Muscle of leg (tissue), 11 donors: Measurements from ENCODE around the gene GPER1. TPM values are rescaled to one million over a fixed set of nuclear protein-coding genes. Genes with fewer than 3 reads are reported as not detected.

Experiments
- DNase-seq: peaks from one replicate; pipeline ENCODE4 v3.0.0; 2013
- H3K27ac ChIP-seq: one replicate; pipeline ENCODE4 v1.5.1; 2013; ENCODE audit warnings: mild to moderate bottlenecking, low read length, control low read depth
- H3K27me3 ChIP-seq: one replicate; pipeline ENCODE4 v1.6.1; 2013; ENCODE audit warnings: low read length; ENCODE audit not compliant: control insufficient read depth, insufficient read depth
- H3K36me3 ChIP-seq: one replicate; pipeline ENCODE4 v1.6.1; 2013; ENCODE audit warnings: low read length; ENCODE audit not compliant: control insufficient read depth, insufficient read depth
- H3K4me1 ChIP-seq: one replicate; pipeline ENCODE4 v1.6.1; 2013; ENCODE audit warnings: low read length; ENCODE audit not compliant: control insufficient read depth, insufficient read depth
- H3K4me3 ChIP-seq: one replicate; pipeline ENCODE4 v1.5.1; 2013; ENCODE audit warnings: low read length, control low read depth
- H3K9me3 ChIP-seq: replicated peaks from 2 replicates; pipeline ENCODE4 v1.6.1; 2013; ENCODE audit warnings: low read depth, low read length; ENCODE audit not compliant: control insufficient read depth
- WGBS: methylation state at CpG from one replicate; pipeline ENCODE4 v1.1.5; 2013; ENCODE audit warnings: missing lambda C conversion rate; ENCODE audit not compliant: insufficient coverage; 5-methylcytosine and 5-hydroxymethylcytosine counted together
- polyA plus RNA-seq, 8 donors: library from polyadenylated mRNA; unstranded; fragments of 120-200 nt; gene quantifications; one replicate each; pipeline versions ENCODE4 v1.2.1 to v1.2.3, GENCODE V29; 2013; ENCODE audit warnings: inconsistent platforms in 1 of 8, low replicate concordance in 1 of 8; ENCODE audit not compliant: insufficient read length in 8 of 8, insufficient read depth in 1 of 8
- total RNA-seq: library from RNA; stranded (reverse); fragments of 120-200 nt; gene quantifications from one replicate; pipeline ENCODE4 v1.2.4, GENCODE V29; 2013

GPER1 gene
- total and polyA plus RNA-seq, 9 donors: 9.6 to 17.7 (median 11.6) TPM

- no peaks in the 10 kb centered on the region for H3K27me3 ChIP-seq
- H3K4me1 ChIP-seq: peaks cover 55% of the 10 kb centered on the region
- no peak overlapping the region for H3K4me3 ChIP-seq
- WGBS: 22% methylated on average over 23 of the region's 55 CpGs
- peaks cover 9% of the 10 kb centered on the region for H3K36me3 ChIP-seq
- no peak overlapping the region for H3K27ac ChIP-seq
- H3K9me3 ChIP-seq: no peaks in the 10 kb centered on the region
- no peak for DNase-seq
These were observed 28.5 kb upstream of the GPER1 start for GRCh38 chr7:1059200-1060091.

GRCh38 chr7:1060315-1061072 is 27.4 kb upstream of the GPER1 start:
- Histone ChIP-seq H3K4me1 (peaks cover 54% of the 10 kb centered on the region), H3K4me3 (no peak overlapping the region), H3K36me3 (peaks cover 9% of the 10 kb centered on the region), H3K27me3 (no peaks in the 10 kb centered on the region), H3K27ac (no peak overlapping the region), H3K9me3 (no peaks in the 10 kb centered on the region)
- WGBS: 40% methylated on average over 20 of the region's 35 CpGs
- DNase-seq: no peak

- no peak for DNase-seq
- WGBS: 85% methylated on average over 9 of the region's 9 CpGs
These were observed 26.7 kb upstream of the GPER1 start for GRCh38 chr7:1061180-1061579.

GRCh38 chr7:1062296-1063294 is 25.3 kb upstream of the GPER1 start:
- DNase-seq: no peak
- H3K27me3 ChIP-seq: no peaks in the 10 kb centered on the region
- peaks cover 43% of the 10 kb centered on the region for H3K4me1 ChIP-seq
- WGBS: 81% methylated on average over 19 of the region's 33 CpGs
- H3K4me3 ChIP-seq: no peak overlapping the region
- H3K36me3 ChIP-seq: peaks cover 8% of the 10 kb centered on the region
- no peaks in the 10 kb centered on the region for H3K9me3 ChIP-seq
- no peak overlapping the region for H3K27ac ChIP-seq

More at GRCh38 chr7:1061180-1061579, 26.7 kb upstream of the GPER1 start:
- H3K27me3 ChIP-seq: no peaks in the 10 kb centered on the region
- no peak overlapping the region for H3K4me3 ChIP-seq
- peaks cover 9% of the 10 kb centered on the region for H3K36me3 ChIP-seq
- no peaks in the 10 kb centered on the region for H3K9me3 ChIP-seq
- peaks cover 54% of the 10 kb centered on the region for H3K4me1 ChIP-seq
- H3K27ac ChIP-seq: no peak overlapping the region

GRCh38 chr7:1063361-1063760 is 24.6 kb upstream of the GPER1 start:
- peaks cover under 1% of the 10 kb centered on the region for H3K36me3 ChIP-seq
- WGBS: 88% methylated on average over 19 of the region's 21 CpGs
- H3K27me3 ChIP-seq: no peaks in the 10 kb centered on the region
- H3K9me3 ChIP-seq: no peaks in the 10 kb centered on the region
- no peak overlapping the region for H3K27ac ChIP-seq
- H3K4me3 ChIP-seq: no peak overlapping the region
- no peak for DNase-seq
- H3K4me1 ChIP-seq: peaks cover 35% of the 10 kb centered on the region

- Histone ChIP-seq H3K36me3 (no peaks in the 10 kb centered on the region), H3K4me1 (peaks cover 34% of the 10 kb centered on the region), H3K27me3 (no peaks in the 10 kb centered on the region), H3K27ac (no peak overlapping the region), H3K4me3 (no peak overlapping the region), H3K9me3 (no peaks in the 10 kb centered on the region)
- DNase-seq: no peak
- 70% methylated on average over 12 of the region's 13 CpGs for WGBS
These were observed 23.3 kb upstream of the GPER1 start for GRCh38 chr7:1064581-1064980.

- Histone ChIP-seq H3K9me3 (no peaks in the 10 kb centered on the region), H3K27me3 (no peaks in the 10 kb centered on the region), H3K4me3 (no peak overlapping the region), H3K27ac (no peak overlapping the region), H3K36me3 (no peaks in the 10 kb centered on the region), H3K4me1 (peaks cover 31% of the 10 kb centered on the region)
- WGBS: 34% methylated on average over 12 of the region's 12 CpGs
- DNase-seq: no peak
These were observed 22.7 kb upstream of the GPER1 start for GRCh38 chr7:1065263-1065584.

GRCh38 chr7:1065585-1066241 is 22.2 kb upstream of the GPER1 start:
- peak; percentile 79 for DNase-seq
- Histone ChIP-seq H3K27ac (no peak overlapping the region), H3K4me3 (no peak overlapping the region), H3K36me3 (no peaks in the 10 kb centered on the region), H3K27me3 (no peaks in the 10 kb centered on the region), H3K4me1 (peaks cover 30% of the 10 kb centered on the region), H3K9me3 (no peaks in the 10 kb centered on the region)
- 6% methylated on average over 47 of the region's 48 CpGs for WGBS

GRCh38 chr7:1066242-1066588 is 21.7 kb upstream of the GPER1 start:
- WGBS: 48% methylated on average over 13 of the region's 21 CpGs
- Histone ChIP-seq H3K9me3 (no peaks in the 10 kb centered on the region), H3K4me3 (no peak overlapping the region), H3K36me3 (no peaks in the 10 kb centered on the region), H3K27me3 (no peaks in the 10 kb centered on the region), H3K27ac (no peak overlapping the region), H3K4me1 (peaks cover 27% of the 10 kb centered on the region)
- no peak for DNase-seq
